ENCODE results near the gene SLC16A4.

SLC16A4 gene

DNA sequence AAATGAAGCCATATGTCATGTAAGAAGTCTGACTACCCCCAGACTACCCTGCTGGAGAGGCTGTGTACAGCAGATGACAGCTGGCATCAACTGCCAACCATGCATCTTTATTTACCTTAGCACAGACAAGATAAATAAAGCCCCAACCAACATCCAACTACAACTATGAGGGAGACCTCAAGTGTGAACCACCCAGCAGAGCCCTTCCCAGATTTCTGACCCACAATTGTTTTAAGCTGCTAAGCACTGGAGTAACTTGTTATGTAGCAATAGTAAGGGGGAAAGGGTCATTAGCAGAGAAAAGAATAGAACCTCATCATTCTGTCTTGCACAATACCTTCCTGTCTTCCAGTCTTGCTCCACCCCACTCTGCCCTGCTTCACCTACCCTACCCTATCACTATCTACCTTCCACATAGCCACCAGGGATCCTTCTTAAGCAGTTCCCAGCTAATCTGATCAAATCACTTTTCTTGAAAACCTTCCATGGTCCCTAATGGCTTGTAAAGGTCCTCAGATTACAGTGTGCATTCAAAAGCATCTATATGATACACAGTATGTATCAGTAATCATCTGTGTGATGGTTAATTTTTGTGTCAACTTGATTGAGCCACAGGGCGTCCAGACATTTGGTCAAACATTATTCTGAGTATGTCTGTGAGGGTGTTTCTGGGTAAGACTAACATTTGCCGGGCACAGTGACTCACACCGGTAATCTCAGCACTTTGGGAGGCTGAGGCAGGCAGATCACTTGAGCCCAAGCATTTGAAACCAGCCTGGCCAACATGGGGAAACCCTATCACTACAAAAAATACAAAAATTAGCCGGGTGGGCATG, 71.3 kb downstream of the SLC16A4 start:
- H3K4me3 ChIP-seq (ENCODE audit: low read depth, low read length): no peak overlapping the region
- no peaks in the 10 kb centered on the region for H3K9me3 ChIP-seq (ENCODE audit: control insufficient read depth, insufficient read depth, low read length)
- no peaks in the 10 kb centered on the region for H3K36me3 ChIP-seq (ENCODE audit: control insufficient read depth, insufficient read depth, low read length)
- H3K4me1 ChIP-seq (ENCODE audit: control insufficient read depth, insufficient read depth, low read length): no peaks in the 10 kb centered on the region
- H3K9ac ChIP-seq (ENCODE audit: low read depth, low read length): no peak overlapping the region
- H3K27me3 ChIP-seq (ENCODE audit: control insufficient read depth, insufficient read depth, low read length): no peaks in the 10 kb centered on the region

DNA sequence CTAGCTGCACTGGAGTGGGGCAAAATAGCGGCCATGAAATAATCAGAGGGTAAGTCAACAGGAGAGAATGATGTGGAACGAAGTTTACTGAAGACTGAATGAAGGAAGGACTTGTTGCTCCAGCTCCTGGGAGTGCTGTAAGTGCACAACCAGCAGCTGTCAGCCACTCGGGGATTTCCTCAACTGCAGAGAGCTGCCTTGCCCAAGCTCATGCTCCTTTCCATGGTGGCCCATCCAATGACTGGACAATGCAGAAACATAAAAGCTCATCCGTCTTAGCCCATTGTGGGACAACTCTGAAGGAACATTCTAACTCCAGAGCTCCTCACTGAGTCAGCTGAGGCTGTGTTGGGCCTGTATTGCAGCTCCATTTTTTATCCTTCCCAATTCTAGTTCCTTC, 72.8 kb downstream of the SLC16A4 start:
- Histone ChIP-seq H3K27me3 (ENCODE audit: control insufficient read depth, insufficient read depth, low read length) (no peaks in the 10 kb centered on the region), H3K4me3 (ENCODE audit: low read depth, low read length) (no peak overlapping the region), H3K9ac (ENCODE audit: low read depth, low read length) (no peak overlapping the region), H3K4me1 (ENCODE audit: control insufficient read depth, insufficient read depth, low read length) (peaks cover 3% of the 10 kb centered on the region), H3K36me3 (ENCODE audit: control insufficient read depth, insufficient read depth, low read length) (no peaks in the 10 kb centered on the region), H3K9me3 (ENCODE audit: control insufficient read depth, insufficient read depth, low read length) (no peaks in the 10 kb centered on the region)

DNA sequence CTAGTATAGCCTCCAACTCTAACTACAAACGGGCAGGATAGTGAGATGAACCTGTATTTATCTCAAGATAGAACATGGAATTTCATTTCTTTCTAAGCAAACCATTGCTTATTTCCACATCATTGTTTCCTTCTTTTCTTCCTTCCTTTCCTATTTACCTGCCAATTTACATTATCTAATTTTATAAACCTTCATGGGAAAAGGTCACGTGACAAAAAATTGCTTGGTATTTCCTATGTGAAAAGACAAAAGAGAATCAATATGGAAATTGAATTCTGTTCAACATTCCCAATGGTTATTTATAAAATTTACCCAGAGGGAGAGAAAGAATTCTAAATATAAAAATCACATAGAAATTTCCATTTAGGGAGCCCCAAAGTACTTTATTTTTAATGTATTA, 74.1 kb downstream of the SLC16A4 start:
- H3K9me3 ChIP-seq (ENCODE audit: control insufficient read depth, insufficient read depth, low read length): no peaks in the 10 kb centered on the region
- H3K4me1 ChIP-seq (ENCODE audit: control insufficient read depth, insufficient read depth, low read length): peaks cover 9% of the 10 kb centered on the region
- no peak overlapping the region for H3K4me3 ChIP-seq (ENCODE audit: low read depth, low read length)
- H3K36me3 ChIP-seq (ENCODE audit: control insufficient read depth, insufficient read depth, low read length): no peaks in the 10 kb centered on the region
- no peak overlapping the region for H3K9ac ChIP-seq (ENCODE audit: low read depth, low read length)
- no peaks in the 10 kb centered on the region for H3K27me3 ChIP-seq (ENCODE audit: control insufficient read depth, insufficient read depth, low read length)
